HFF-Myc (cell line): ENCODE results near the gene SLC35G1.

Experiments used
- DNase-seq: peaks from one replicate; pipeline ENCODE4 v3.0.0-alpha.2; 2011; ENCODE audit warnings: low read depth; ENCODE audit errors: extremely low read depth
- H3K4me3 ChIP-seq: replicated peaks from 2 replicates; pipeline ENCODE4 v1.5.1; 2011; ENCODE audit warnings: low read depth, mild to moderate bottlenecking, control low read depth, low read length
- CTCF ChIP-seq: IDR thresholded peaks from 2 replicates; pipeline ENCODE4 v1.5.1; 2012; ENCODE audit warnings: mild to moderate bottlenecking, low read depth, low read length, control low read depth; ENCODE audit errors: missing control alignments

Gene SLC35G1

GRCh38 chr10:93893646-93894515 is at the start of gene SLC35G1:
Gene SLC35G1, plus strand, starts transcription at chr10:93893978. Its CDS starts 56 bp downstream, at chr10:93894034.
- DNase-seq, result peak; percentile 14

GRCh38 chr10:93844979-93845626 is 48.7 kb upstream of the SLC35G1 start:
- no peak overlapping the region for H3K4me3 ChIP-seq
- no peak for DNase-seq
- TF ChIP-seq CTCF, result no peak

More at GRCh38 chr10:93893646-93894515, at the start of gene SLC35G1:
- TF ChIP-seq CTCF, result no peak
- peak within 1 kb of the TSS; percentile 79 for H3K4me3 ChIP-seq

GRCh38 chr10:93849593-93849992 is 44.2 kb upstream of the SLC35G1 start:
- no peak for TF ChIP-seq CTCF
- no peak overlapping the region for H3K4me3 ChIP-seq
- DNase-seq, result no peak

GRCh38 chr10:93850031-93851015 is 43.5 kb upstream of the SLC35G1 start:
- TF ChIP-seq CTCF, result no peak
- DNase-seq, result no peak
- no peak overlapping the region for H3K4me3 ChIP-seq

- TF ChIP-seq CTCF, result no peak
- no peak for DNase-seq
- no peak overlapping the region for H3K4me3 ChIP-seq
These were observed 42.6 kb upstream of the SLC35G1 start for GRCh38 chr10:93851169-93851568.

- no peak overlapping the region for H3K4me3 ChIP-seq
- TF ChIP-seq CTCF, result no peak
- DNase-seq, result no peak
These were observed 41.2 kb upstream of the SLC35G1 start for GRCh38 chr10:93852476-93853095.
